SK-MEL-5 (cell line): ENCODE measurements around the gene ULK1. TPM values are rescaled to one million over a fixed set of nuclear protein-coding genes. Genes with fewer than 3 reads are reported as not detected.

ENCODE experiments used
- DNase-seq: peaks from one replicate; pipeline ENCODE4 v3.0.0-alpha.2; 2016; ENCODE audit warnings: low read depth, low spot score
- in situ Hi-C: cut with HindIII; loops from 2 replicates; pipeline ENCODE4 v1.10.0; 2016; ENCODE audit warnings: low sequenced_read_pairs, high pct_unique_total_duplicates, low pct_unique_long_range_greater_than_20kb
- total RNA-seq: library from RNA; depleted of rRNA; stranded (reverse); fragments of >200 nt; shearing (Covaris generic); gene quantifications from 2 replicates; pipeline ENCODE4 v1.2.3, GENCODE V29; 2014

The ULK1 gene
- total RNA-seq, 1 experiment from 2014 or later = 2.1 TPM

DNA sequence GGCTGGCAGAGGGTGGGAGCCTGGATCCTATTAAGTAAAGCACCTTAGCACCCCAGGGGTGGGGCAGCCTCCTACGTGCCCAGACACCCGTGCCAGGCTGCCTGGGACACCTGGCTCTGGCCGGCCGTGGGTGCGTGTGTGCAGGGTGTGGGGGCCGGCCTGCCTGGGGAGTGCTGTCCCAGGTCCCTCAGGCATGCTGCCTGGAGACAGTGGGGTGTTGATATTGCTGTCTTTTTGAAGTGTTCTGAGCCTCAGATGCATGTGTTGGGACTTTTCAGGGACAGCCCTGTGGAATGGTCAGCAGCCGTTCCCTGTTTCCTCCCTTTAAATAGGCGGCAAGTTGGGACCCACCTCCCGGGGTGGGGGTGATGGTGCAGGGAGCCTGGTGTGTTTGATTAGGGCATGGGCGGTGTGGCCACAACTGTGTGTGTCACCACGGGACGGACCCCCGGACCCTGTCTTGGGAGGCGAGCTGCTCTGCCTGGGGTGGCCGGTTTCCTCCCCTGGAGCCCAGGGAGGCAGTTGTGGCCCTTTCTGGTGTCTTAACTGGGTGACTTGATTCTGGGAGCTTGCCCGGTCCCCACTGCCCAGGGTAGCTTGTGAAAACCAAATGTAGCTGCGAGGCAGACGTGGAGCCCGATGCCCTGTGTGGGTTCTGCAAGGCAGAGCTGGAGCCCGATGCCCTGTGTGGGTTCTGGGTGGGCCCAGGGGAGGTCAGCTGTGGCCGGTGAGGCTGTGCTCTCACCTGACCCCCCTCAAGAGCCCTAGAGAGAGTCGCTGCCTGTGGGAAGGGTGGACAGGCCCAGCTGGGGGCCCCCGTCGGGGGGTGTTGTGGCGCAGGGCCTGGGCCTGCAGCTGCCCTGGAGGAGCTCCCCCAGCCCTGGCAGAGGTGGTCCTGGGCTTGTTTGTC is 8.2 kb downstream of the ULK1 start:
- no peak for DNase-seq
- in situ Hi-C loops = no loop called here

DNA sequence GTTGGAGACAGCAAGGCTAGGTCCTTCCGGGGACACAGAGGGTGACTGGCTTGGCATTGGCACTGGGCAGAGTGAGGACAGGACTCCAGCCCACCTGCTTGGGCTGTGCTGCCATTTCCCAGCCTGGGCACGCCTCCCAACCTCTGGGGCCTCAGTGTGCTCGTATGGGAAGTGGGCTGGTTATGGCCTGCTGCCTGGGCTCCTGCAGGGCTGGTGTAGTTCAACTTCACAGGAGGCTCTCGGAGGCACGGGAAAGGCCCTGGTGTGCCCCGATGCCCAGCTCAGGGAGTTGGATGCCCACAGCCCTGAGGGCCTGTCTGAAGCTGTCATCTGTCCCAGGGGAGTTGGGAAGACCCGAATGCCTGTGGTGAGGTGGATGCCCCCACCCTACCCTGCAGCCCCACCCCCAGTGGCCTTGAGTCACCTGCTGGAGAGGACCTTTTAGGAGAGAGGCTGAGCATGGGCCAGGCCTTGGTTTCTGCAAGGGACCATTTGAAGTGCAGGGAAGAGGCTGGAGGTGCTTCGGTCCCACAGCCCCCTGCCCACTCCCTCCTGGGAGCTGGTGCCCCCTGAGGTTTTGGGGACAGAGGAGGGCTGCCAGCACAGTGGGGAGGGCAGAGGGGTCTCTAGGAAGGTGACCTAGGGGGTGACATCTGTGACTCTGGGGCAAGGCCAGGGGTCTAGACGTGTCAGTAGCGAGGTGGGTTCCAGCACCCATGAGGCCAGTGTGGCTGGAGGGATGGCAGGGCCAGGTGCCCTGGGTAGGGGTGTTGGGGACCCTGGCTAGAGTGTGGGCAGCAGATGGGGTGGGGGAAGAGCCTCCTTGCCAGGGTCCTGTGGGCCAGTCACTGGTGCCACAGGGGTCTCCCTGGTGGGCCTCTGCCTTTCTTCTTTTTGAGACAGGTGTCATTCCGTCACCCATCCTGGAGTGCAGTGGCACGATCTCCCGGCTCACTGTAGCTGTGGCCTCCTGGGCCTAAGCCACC is 9.1 kb downstream of the ULK1 start:
- DNase-seq = no peak
- in situ Hi-C loops = no loop called here

DNA sequence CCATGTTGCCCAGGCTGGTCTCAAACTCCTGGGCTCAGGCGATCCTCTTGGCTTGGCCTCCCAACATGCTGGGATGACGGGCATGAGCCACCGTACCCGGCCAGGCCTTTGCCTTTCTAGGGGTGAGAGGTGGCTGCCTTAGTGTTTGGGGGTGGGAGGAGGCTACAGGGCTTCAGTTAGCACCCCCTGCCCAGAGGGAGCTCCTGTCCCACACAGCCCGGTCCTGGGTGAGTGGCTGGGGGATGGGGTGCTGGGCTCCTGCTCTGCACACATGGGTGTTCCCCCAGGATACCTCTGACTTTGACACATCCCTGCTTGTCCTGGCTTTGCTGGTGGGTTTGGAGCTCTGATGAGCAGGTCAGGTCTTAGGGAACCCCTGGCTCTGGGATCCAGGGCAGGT is 9.9 kb downstream of the ULK1 start:
- no peak for DNase-seq
- in situ Hi-C loops = no loop called here

DNA sequence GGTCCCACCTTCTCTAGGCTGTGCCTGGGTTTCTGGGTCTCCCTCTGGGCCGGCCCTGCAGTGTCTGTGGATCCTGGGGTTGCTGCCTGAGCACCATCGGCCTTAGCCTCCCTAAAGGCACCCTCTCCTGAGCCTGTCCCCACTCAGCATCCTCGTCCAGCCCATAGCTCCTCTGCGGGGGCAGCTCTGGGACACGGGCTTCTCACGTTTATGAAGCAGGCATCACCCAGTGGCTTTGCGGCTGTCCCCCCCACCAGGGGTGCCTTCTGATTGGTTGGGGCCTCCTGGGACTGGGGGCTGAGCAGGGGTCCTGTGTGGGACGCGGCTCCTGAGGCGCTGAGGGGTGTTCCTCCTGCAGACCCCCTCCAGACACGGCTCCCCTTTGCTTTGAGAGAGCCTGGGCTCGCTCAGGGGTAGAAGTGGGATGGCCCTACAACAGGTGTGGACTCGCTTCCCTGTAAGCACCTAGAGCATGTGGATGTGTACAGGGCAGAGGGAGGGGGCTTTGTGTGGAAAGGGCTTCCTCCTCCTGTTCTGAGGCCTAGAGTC is 10.7 kb downstream of the ULK1 start:
- in situ Hi-C loops = no loop called here
- DNase-seq = no peak

DNA sequence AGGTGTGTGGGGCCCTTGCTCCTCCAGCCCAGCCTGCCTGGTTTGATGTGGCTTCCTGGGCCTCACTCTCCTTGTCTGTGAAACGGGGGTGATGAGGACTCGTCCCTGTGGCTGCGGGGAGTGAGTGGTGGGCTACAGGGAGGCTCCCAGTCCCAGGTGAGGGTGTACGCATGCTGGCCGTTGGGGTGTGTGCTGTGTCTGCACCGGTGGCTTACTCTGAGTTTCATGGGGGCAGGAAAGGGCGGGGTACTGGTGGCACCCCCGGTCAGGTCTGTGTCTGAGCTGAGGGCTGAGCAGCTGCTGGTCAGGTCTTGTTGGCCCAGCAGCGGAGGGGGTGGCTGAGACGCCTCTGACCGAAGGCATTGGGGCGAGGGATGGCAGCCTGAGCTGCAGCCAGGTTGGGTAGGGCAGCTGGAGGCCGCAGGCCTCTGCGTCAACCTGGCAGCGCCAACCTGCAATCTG is 11.2 kb downstream of the ULK1 start:
- DNase-seq = no peak
- in situ Hi-C loops = no loop called here

DNA sequence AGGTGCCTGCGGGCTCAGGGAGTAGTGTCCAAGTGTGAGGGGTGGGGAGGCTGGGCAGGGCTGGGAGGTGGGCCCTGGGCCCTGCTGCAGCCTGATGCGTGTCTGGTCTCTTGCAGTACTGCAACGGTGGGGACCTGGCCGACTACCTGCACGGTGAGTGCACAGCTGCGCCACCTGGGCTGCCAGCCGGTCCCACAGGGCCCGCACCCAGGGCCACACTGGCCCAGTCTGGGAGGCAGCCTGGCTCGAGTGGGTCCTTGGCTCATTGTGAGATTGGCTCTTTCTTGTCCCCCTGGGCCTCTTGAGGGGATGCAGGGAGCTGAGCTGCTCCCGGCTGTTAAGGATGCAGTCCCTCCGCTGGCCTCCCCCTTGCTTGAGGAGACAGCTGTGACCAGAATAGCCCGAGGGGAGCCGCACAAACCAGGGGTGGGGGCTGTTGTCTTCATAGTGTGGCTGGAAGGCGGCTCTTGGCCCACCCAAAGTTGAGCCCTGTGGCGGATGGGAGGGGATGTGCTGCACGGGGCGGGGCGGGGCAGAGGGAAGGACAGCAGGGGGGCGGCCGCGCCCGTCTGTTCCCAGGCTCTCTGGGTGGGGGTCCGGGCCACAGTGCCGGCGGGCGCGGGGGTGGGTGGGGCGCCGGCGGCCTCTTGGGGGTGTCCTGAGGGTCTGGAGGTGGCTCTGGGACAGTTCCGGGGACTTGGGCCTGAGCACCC is 13.1 kb downstream of the ULK1 start:
- in situ Hi-C loops = no loop called here
- DNase-seq = no peak

DNA sequence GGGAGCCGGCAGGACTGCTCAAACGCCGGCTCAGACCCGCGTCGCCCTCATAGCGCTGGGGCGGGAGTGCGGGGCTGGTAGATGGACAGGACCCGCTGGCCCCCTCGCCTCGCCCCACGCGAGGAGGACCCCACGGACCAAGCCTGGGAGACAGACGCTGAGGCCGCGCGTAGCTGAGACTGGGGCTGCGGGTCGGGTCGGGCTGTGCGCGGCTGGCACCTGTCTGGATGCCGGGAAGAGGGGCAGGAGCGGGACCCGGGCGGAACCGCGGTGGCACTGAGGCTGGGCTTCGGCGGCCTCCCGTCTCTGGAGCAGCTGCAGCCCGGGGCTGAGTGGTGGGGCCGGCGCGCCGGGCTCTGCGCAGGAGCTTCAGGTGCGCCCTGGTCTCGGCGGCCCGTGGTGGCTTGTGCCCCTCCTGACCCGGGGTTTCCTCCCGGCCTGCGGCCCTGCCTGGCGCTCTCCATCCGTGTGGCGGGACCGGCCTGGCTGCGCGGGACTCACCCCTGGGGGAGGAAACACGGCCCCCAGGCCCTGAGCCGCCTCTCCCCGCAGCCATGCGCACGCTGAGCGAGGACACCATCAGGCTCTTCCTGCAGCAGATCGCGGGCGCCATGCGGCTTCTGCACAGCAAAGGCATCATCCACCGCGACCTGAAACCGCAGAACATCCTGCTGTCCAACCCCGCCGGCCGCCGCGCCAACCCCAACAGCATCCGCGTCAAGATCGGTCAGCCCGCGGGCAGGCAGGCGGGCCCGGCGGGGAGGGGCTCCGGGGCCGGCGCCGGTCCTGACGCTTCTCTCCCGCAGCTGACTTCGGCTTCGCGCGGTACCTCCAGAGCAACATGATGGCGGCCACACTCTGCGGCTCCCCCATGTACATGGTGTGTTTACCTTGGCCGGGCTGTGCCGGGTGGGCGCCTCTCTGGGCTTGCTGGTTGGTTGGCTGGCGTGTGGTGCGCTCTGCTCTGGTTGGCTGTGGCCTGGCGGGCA is 14.0 kb downstream of the ULK1 start:
- in situ Hi-C loops = no loop called here

DNA sequence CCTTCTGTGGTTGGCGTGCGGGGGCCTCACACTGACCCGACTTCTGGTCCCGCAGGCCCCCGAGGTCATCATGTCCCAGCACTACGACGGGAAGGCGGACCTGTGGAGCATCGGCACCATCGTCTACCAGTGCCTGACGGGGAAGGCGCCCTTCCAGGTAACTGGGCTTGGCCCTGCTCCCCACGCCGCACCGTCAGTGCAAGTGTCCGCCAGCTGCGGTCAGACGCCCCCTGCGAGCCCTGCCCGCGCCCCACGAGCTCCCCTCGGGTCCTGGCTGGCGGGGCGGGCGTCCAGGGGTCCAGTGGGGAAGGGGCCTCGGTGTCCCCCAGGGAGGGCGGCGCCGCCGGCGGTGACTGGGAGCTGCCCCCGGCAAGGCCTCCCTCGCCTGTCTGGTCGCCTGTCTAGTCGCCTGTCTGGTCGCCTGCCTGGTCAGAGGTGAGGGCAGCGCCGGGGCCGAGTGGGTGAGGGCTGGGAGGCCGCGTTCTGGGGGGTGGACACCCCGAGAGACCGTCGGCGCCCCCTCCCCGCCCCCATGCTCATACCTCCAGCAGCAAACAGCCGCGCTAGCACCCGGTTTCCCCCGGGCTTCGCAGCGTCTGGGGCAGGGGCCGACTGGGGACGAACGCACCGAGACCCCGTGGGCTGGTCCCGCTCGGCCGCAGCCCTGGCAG is 14.8 kb downstream of the ULK1 start:
- in situ Hi-C loops = no loop called here
- no peak for DNase-seq

More for the DNA sequence above, 14.0 kb downstream of the ULK1 start:
- no peak for DNase-seq

DNA sequence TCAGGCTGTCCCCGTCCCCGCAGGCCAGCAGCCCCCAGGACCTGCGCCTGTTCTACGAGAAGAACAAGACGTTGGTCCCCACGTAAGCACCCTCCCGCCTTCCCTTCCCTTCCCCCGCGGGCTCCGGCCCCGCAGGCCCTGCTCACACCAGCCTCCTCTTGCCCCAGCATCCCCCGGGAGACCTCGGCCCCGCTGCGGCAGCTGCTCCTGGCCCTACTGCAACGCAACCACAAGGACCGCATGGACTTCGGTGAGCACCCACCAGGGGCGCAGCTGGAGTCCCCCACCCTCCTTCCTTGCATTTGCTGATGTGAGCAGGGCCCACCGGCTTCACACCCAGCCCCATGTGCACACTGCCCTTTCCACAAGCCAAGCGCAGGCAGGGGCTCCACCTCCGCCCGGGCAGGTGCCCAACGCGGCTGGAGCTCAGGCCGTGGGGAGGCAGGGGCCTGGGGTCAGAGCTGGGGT is 15.4 kb downstream of the ULK1 start:
- in situ Hi-C loops = no loop called here
- DNase-seq = no peak

DNA sequence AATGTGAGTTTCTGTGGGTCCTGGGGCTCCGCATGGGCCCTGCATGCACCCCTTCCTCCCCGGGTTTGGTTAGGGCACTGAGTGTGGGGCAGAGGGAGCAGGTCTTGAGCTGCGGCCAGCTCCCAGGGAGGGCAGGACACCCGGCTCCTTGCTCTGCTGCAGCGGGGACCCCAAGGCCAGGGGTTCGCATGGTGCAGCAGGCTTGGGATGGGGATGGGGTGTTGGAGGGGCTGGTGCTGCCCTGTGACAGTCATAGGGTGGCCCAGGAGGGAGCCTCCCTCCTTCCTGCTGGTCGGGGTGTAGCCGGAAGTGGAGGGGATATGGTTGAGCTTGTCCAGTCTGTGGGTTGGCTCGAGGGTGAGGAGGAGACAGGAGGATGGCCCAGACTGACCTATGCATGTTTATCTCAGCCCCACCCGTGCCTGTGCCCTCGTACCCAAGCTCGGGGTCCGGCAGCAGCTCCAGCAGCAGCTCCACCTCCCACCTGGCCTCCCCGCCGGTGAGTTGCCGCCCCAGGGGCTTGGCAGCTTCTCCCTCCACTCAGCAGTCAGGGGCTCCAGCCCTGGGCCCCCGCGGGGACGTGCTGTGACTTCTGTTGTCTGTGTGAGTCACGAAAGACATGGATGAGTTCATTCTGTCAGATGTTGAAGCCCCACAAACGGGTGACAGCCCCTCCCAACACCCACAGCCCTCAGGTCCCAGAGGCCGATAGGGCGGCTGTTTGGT is 16.0 kb downstream of the ULK1 start:
- DNase-seq = no peak
- in situ Hi-C loops = no loop called here

DNA sequence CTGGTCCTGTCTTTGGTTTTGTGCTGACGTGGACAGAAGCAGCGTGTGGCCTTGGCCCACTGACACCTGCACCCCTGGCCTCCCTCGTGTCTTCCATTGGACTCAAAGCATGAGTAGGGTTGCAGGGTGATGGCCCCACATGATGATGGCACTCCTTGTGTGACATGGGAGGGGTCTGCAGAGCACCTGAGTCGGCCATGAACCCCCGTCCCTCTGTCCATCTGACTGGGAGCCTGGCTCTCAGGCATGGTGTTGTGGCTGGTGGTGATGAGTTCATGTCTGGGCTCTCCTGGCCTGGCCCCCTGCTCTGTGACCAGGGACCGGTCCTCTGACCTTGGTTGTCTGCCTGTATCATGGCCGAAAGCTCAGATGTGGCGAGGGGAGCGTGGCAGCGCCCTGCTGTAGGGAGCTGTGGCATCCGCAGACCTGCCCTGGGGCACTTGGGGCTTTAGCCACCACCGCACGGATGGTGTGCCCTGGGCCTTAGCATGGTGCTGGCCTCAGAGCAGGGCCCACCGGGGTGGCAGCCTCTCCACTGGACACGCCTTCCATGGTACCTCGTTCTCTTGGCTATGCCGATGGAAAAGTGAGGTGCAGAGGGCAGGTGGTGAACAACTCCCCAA is 16.7 kb downstream of the ULK1 start:
- no peak for DNase-seq
- in situ Hi-C loops = no loop called here

DNA sequence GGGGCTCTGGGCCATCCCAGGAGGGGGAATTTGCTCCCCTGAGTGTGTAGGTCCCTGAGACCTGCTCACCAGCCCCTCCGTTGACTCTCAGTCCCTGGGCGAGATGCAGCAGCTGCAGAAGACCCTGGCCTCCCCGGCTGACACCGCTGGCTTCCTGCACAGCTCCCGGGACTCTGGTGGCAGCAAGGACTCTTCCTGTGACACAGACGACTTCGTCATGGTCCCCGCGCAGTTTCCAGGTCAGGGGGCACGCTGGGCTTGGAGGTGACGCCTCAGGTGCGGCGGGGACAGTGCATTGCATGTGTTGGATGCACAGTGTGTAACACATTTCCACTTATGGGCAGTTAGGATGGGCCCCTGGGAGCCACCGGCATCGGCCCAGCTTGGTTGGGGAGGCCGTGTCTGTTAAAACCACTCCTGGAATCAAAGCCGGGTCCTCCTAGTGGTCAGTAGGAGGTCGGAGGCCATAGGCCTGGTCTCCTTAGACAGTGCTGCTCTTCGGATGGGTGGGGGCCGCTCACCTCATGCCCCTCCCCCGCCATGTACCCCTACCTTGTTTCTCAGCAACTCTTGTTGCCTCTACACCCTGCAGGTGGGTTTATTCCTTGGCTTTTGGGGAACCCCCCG is 17.5 kb downstream of the ULK1 start:
- in situ Hi-C loops = no loop called here
- no peak for DNase-seq

DNA sequence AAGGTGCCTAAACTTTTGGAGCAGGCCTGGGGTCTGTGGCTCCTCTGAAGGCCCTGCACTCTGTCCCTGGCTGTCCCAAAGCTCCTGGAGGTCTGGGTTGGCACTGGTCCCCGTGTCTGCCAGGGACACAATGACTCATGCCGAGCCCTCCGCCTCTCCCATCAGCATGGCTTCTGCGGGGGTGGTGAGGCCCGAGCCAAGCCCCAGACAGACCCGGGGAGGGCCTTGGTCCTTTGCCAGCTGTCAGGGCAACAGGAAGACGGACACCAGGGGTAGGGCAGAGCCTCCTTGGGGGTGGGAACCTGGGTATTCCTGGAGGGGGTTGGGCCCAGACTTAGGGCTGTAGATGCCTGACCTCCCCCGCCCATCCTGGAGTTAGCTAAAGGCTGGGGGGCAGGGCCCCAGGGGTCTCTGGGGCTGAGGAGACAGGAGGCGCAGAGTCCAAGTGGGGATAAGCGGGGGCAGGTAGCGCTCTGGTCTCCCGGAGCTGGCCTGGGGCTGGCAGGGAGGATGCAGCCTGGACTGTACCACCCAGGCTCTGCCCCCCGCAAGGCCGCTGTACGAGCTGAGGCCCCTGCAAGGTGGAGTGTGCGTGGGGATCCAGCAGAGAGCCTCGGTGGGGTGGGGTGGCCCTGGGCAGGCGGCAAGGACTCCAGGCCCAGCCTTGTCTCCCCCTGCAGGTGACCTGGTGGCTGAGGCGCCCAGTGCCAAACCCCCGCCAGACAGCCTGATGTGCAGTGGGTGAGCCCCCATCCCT is 18.3 kb downstream of the ULK1 start:
- no peak for DNase-seq

DNA sequence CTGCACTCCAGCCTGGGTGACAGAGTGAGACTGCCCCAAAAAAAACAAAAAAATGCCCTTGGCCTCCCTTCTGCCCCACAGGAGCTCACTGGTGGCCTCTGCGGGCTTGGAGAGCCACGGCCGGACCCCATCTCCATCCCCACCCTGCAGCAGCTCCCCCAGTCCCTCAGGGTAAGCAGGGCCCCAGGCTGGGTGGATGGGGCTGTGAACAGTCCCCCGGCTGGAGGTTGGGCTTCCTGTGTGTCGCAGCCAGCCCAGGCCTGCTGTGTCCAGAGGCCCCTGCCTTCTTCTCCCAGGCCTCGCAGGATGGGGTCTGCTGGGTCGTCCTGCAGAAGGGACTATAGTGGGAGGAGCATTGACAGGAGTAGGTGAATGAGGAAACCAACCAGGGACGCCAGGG is 19.2 kb downstream of the ULK1 start:
- in situ Hi-C loops = no loop called here
- DNase-seq = no peak

More for the DNA sequence above, 18.3 kb downstream of the ULK1 start:
- in situ Hi-C loops = no loop called here
